Naive thymus-derived CD8-positive, alpha-beta T cell (primary cell): ENCODE measurements around the gene NKX3-2. TPM values are rescaled to one million over a fixed set of nuclear protein-coding genes. Genes with fewer than 3 reads are reported as not detected.
"Not testable (repeated sequence)": the region's sequence is repeated elsewhere in the genome, so short reads cannot be mapped to it uniquely, and the experiment has no call there.

Experiments
- ATAC-seq, 2 donors: fragments of 150-1000 bp; cut with Tn5 transposase in 1 of 2; sonication (Bioruptor Pico), chemical (Tn5 transposase) in 1 of 2; 1 replicate in 1 of 2; 2 replicates in 1 of 2; pipeline ENCODE4 v1.10.0; 2021; ENCODE audit warnings: mild to moderate bottlenecking in 2 of 2, moderate library complexity in 2 of 2
- POLR2A ChIA-PET: fragments of 350-600 bp; sonication (Branson Sonifier 250); formaldehyde crosslinking; loops from one replicate; lab custom pipeline; 2021; ENCODE audit warnings: antibody characterized with exemption; lab: Charles Lee
- DNase-seq, 10 donors: peaks; one replicate each; pipeline versions ENCODE4 v3.0.0 to v3.0.0-alpha.2; 2020 to 2022
- H3K27ac Mint-ChIP-seq, 10 donors: one replicate each; pipeline ENCODE4 v1.8.0; 2020 to 2022; ENCODE audit warnings: mild to moderate bottlenecking in 10 of 10, mixed read lengths in 10 of 10, moderate library complexity in 4 of 10, inconsistent platforms in 1 of 10
- H3K27me3 Mint-ChIP-seq, 5 donors: one replicate each; pipeline ENCODE4 v1.8.0; 2021 to 2022; ENCODE audit warnings: mixed read lengths in 5 of 5
- H3K36me3 Mint-ChIP-seq, 3 donors: one replicate each; pipeline ENCODE4 v1.8.0; 2020 to 2022; ENCODE audit warnings: mixed read lengths in 3 of 3, mild to moderate bottlenecking in 2 of 3, inconsistent platforms in 1 of 3
- H3K4me1 Mint-ChIP-seq, 4 donors: one replicate each; pipeline ENCODE4 v1.8.0; 2021 to 2022; ENCODE audit warnings: mixed read lengths in 4 of 4
- H3K4me3 Mint-ChIP-seq, 10 donors: one replicate each; pipeline ENCODE4 v1.8.0; 2020 to 2022; ENCODE audit warnings: mild to moderate bottlenecking in 10 of 10, mixed read lengths in 10 of 10, moderate library complexity in 6 of 10, inconsistent platforms in 1 of 10
- H3K9me3 Mint-ChIP-seq, 9 donors: one replicate each; pipeline ENCODE4 v1.8.0; 2020 to 2022; ENCODE audit warnings: mixed read lengths in 9 of 9, mild to moderate bottlenecking in 3 of 9, inconsistent platforms in 1 of 9, moderate library complexity in 1 of 9
- polyA plus RNA-seq, 3 donors: library from polyadenylated mRNA; unstranded; fragments of 300-500 nt; fragmentation: Illumina TruSeq; gene quantifications; one replicate each; pipeline ENCODE4 v1.2.3, GENCODE V29; 2021
- total RNA-seq, 8 experiments: library from RNA in 2 of 8; stranded (reverse) in 2 of 8; gene quantifications; one replicate each; pipeline ENCODE4 v1.2.3 and lab custom pipeline; 2021 to 2026

NKX3-2 gene
- total RNA-seq (not detected), polyA plus RNA-seq (not detected), total RNA-seq (lab: John Stamatoyannopoulos, UW) (0 reads per million in 6 experiments)

DNA sequence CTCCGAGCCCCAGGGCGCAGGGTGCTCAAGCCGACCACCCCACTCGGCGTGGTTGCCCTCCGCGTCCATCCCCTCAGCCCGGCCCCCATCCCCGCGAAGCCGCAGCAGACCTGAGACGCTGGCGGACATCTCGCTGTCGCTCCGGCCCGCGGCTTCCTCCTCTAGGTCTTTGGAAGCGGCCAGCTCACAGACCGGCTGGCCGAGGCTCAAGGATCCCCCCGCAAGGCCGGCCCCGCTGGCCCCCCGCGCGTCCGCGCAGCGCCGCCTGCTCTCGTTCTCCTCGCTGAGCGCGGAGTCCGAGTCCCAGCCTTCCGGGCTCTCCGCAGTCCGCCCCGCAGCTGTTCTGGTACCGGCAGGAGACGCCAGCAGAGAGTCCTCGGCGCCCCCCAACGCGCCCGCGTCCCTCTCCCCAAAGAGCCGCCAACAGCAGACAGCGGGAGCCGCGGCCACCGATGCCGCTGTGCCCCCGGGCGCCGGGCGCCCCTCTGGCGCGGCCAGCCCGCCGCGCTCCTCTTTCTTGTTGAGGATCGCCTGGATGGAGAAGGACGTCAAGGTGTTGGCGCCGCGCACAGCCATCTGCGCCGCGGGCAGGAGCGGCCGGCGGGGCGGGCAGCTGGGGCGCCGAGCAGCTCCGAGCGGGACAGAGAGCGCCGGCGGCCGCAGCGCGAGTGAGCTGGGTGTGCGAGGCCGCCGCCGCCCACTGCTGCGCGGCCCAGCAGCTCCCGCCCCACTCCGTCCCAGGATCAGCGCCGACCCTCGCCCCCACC lies at the start of gene NKX3-2:
Gene NKX3-2 (minus strand): TSS at position 670 of the 767 bp plus-strand sequence. CDS start 94 bp downstream, at position 576.
- no peak for DNase-seq
- H3K27ac Mint-ChIP-seq, result peak within 1 kb of the TSS in 1 of 10 donors; percentile 44
- H3K4me3 Mint-ChIP-seq, result peak within 1 kb of the TSS; percentile 65 to 87 (median 83)
- peaks cover 11 to 68% (median 53%) of the 10 kb centered on the region in 4 donors for H3K4me1 Mint-ChIP-seq
- peaks cover 0 to 17% (median 6%) of the 10 kb centered on the region in 9 donors for H3K9me3 Mint-ChIP-seq
- POLR2A ChIA-PET, result no interaction called here
- ATAC-seq, result peak in 1 of 2 donors; percentile 21
- peaks cover 47 to 86% (median 57%) of the 10 kb centered on the region in 5 donors for H3K27me3 Mint-ChIP-seq
- peaks cover 2 to 14% (median 8%) of the 10 kb centered on the region in 3 donors for H3K36me3 Mint-ChIP-seq

GRCh38 chr4:13592220-13592619 lies 47.9 kb upstream of the NKX3-2 start:
- no peaks in the 10 kb centered on the region for H3K9me3 Mint-ChIP-seq
- no peaks in the 10 kb centered on the region for H3K27me3 Mint-ChIP-seq
- no peak overlapping the region for H3K27ac Mint-ChIP-seq
- peaks cover 0 to 89% (median 31%) of the 10 kb centered on the region in 3 donors for H3K36me3 Mint-ChIP-seq
- ATAC-seq (no peak), DNase-seq (no peak)
- no peak overlapping the region for H3K4me3 Mint-ChIP-seq
- POLR2A ChIA-PET, result no interaction called here
- no peaks in the 10 kb centered on the region for H3K4me1 Mint-ChIP-seq

DNA sequence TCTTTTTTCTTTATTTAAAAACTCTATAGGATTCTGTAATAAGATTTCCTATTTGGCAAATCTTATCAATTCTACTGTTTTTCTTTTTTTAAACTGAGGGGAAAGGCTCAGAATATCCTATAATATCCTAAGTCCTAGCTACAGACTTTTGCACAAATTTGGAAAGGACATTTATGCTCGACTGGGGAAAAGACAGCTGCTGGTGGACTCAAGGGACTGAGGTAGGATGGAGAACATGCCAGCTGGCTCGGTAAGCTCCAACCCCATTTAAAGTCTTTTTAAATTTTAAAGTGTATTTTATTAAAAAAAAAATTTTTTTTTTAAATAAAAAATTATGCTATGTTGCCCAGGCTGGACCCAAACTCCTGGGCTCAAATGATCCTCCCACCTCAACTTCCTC lies 46.5 kb upstream of the NKX3-2 start:
- peaks cover 0 to 88% (median 21%) of the 10 kb centered on the region in 3 donors for H3K36me3 Mint-ChIP-seq
- no peak for ATAC-seq

GRCh38 chr4:13588954-13589353 lies 44.6 kb upstream of the NKX3-2 start:
- Mint-ChIP-seq H3K36me3 (peaks cover 4 to 87% (median 20%) of the 10 kb centered on the region in 3 donors), H3K4me3 (no peak overlapping the region), H3K4me1 (peaks cover 0 to 2% (median 0%) of the 10 kb centered on the region in 4 donors), H3K9me3 (no peaks in the 10 kb centered on the region), H3K27ac (no peak overlapping the region), H3K27me3 (no peaks in the 10 kb centered on the region)
- DNase-seq, result no peak
- POLR2A ChIA-PET, result no interaction called here
- ATAC-seq, result no peak

More for the DNA sequence above, 46.5 kb upstream of the NKX3-2 start:
- POLR2A ChIA-PET, result no interaction called here
- no peaks in the 10 kb centered on the region for H3K27me3 Mint-ChIP-seq
- H3K9me3 Mint-ChIP-seq, result no peaks in the 10 kb centered on the region
- DNase-seq, result no peak
- peak overlapping the region in 1 of 10 donors; percentile 31 for H3K27ac Mint-ChIP-seq
- no peaks in the 10 kb centered on the region for H3K4me1 Mint-ChIP-seq
- no peak overlapping the region for H3K4me3 Mint-ChIP-seq

- Mint-ChIP-seq H3K36me3 (peaks cover 4 to 89% (median 22%) of the 10 kb centered on the region in 3 donors), H3K4me1 (peaks cover 0 to 2% (median 0%) of the 10 kb centered on the region in 4 donors), H3K27ac (peak overlapping the region in 1 of 10 donors; percentile 46), H3K4me3 (no peak overlapping the region), H3K9me3 (no peaks in the 10 kb centered on the region), H3K27me3 (no peaks in the 10 kb centered on the region)
- ATAC-seq (no peak), DNase-seq (no peak)
- POLR2A ChIA-PET, result no interaction called here
Measured at GRCh38 chr4:13584481-13584880, 40.2 kb upstream of the NKX3-2 start.

GRCh38 chr4:13580036-13580435 lies 35.7 kb upstream of the NKX3-2 start:
- Mint-ChIP-seq H3K27me3 (no peaks in the 10 kb centered on the region), H3K4me3 (no peak overlapping the region), H3K4me1 (peaks cover 0 to 2% (median 0%) of the 10 kb centered on the region in 4 donors), H3K9me3 (no peaks in the 10 kb centered on the region), H3K36me3 (peaks cover 4 to 91% (median 31%) of the 10 kb centered on the region in 3 donors), H3K27ac (no peak overlapping the region)
- POLR2A ChIA-PET, result no interaction called here
- DNase-seq (no peak), ATAC-seq (no peak)

DNA sequence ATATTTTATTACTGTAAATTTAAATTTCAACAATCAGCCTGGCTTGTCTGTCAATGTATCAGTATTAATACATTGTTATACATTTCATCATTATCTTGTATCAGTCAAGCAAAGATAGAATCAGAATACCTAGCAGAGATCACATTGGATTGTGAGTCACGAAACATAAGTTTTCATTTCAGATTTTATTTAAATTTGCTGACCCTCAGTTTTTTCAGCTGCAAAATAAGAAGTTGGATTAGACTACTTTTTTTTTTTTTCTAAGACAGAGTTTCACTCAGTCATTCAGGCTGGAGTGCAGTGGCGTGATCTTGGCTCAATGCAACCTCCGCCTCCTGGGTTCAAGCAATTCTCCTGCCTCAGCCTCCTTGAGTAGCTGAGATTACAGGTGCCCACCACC lies 33.4 kb upstream of the NKX3-2 start:
- POLR2A ChIA-PET, result no interaction called here
- Mint-ChIP-seq H3K4me1 (no peaks in the 10 kb centered on the region), H3K27me3 (no peaks in the 10 kb centered on the region), H3K4me3 (no peak overlapping the region), H3K9me3 (no peaks in the 10 kb centered on the region), H3K36me3 (peaks cover 0 to 94% (median 31%) of the 10 kb centered on the region in 3 donors), H3K27ac (no peak overlapping the region)
- no peak for ATAC-seq
- DNase-seq, result no peak

DNA sequence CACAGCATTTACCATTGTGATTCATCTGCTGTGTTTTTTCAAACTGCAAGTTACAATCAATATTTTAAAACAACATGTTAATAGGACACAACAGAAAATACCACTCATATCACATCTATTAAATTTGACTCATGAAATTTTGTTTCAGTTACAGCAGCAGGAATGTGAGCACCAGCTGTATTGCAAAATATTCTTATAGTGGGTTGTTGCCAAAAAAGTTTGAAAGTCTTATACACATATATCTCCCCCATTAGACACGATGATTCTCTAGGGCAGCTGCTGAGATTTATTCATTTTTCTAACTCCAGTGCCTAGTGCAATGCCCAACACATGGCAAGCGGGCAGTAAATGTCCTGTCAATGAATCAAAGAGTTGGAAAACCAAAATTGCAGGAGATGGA lies 26.6 kb upstream of the NKX3-2 start:
- no peaks in the 10 kb centered on the region for H3K4me1 Mint-ChIP-seq

DNA sequence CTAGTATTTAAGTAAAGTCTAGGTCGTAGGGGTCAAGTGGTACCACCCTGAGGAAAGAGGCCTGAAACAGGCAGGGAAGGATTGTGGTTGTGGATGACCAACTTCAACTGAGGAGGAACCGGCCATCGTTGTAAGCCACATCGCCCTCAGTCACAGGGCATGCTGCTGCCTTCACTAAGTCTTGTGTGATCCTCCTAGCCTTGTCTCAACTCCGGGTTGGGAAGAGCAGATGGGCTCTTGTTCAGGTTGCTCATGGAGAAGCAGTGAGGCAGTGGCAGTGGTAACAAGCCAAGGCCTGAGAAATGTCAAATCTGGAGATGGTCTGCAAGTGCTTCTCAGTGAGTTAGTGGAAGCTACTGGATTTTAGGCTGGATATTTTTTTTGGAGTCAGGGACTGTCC lies 22.8 kb upstream of the NKX3-2 start:
- no peak for ATAC-seq
- no peak overlapping the region for H3K4me3 Mint-ChIP-seq
- POLR2A ChIA-PET, result no interaction called here
- H3K36me3 Mint-ChIP-seq, result peaks cover 8 to 50% (median 42%) of the 10 kb centered on the region in 3 donors
- no peaks in the 10 kb centered on the region for H3K27me3 Mint-ChIP-seq
- H3K27ac Mint-ChIP-seq, result peak overlapping the region in 1 of 10 donors; percentile 42
- H3K4me1 Mint-ChIP-seq, result no peaks in the 10 kb centered on the region
- no peaks in the 10 kb centered on the region for H3K9me3 Mint-ChIP-seq
- no peak for DNase-seq

More for the DNA sequence above, 26.6 kb upstream of the NKX3-2 start:
- ATAC-seq (no peak), DNase-seq (no peak)
- Mint-ChIP-seq H3K36me3 (peaks cover 8 to 80% (median 48%) of the 10 kb centered on the region in 3 donors), H3K9me3 (no peaks in the 10 kb centered on the region), H3K4me3 (no peak overlapping the region), H3K27ac (peak overlapping the region in 2 of 10 donors; percentile 4 to 12), H3K27me3 (no peaks in the 10 kb centered on the region)
- POLR2A ChIA-PET, result no interaction called here

DNA sequence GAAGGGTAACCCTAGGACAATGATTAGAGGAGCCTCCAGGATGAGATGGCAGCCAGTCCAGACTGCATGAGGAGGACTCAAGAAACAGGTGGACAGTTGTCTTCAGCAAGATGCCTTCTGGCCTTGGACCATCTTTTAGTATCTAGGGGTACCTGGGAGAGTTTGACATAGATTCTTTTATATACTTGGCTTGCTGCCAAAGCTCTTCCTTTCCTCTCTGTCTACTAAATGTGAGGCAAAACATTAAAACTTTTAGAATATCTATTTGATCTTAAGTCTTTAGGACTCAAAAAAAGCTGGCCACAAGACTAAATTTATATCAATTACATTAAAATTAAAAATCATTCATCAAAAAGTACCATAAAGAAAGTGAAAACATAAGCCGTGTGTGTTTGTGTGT lies 18.6 kb upstream of the NKX3-2 start:
- peaks cover 0 to 2% (median 0%) of the 10 kb centered on the region in 9 donors for H3K9me3 Mint-ChIP-seq
- DNase-seq, result no peak
- H3K4me1 Mint-ChIP-seq, result no peaks in the 10 kb centered on the region
- H3K36me3 Mint-ChIP-seq, result peaks cover 9 to 14% (median 13%) of the 10 kb centered on the region in 3 donors
- H3K27ac Mint-ChIP-seq, result no peak overlapping the region
- no peak overlapping the region for H3K4me3 Mint-ChIP-seq
- POLR2A ChIA-PET, result no interaction called here
- no peak for ATAC-seq
- peaks cover 0 to 8% (median 3%) of the 10 kb centered on the region in 5 donors for H3K27me3 Mint-ChIP-seq

GRCh38 chr4:13561673-13562072 lies 17.4 kb upstream of the NKX3-2 start:
- no peak for DNase-seq
- H3K4me3 Mint-ChIP-seq, result no peak overlapping the region
- no peak overlapping the region for H3K27ac Mint-ChIP-seq
- H3K9me3 Mint-ChIP-seq, result peaks cover 0 to 2% (median 0%) of the 10 kb centered on the region in 9 donors
- H3K36me3 Mint-ChIP-seq, result peaks cover 8 to 10% (median 9%) of the 10 kb centered on the region in 3 donors
- POLR2A ChIA-PET, result no interaction called here
- H3K4me1 Mint-ChIP-seq, result no peaks in the 10 kb centered on the region
- no peak for ATAC-seq
- H3K27me3 Mint-ChIP-seq, result peaks cover 7 to 16% (median 10%) of the 10 kb centered on the region in 5 donors

DNA sequence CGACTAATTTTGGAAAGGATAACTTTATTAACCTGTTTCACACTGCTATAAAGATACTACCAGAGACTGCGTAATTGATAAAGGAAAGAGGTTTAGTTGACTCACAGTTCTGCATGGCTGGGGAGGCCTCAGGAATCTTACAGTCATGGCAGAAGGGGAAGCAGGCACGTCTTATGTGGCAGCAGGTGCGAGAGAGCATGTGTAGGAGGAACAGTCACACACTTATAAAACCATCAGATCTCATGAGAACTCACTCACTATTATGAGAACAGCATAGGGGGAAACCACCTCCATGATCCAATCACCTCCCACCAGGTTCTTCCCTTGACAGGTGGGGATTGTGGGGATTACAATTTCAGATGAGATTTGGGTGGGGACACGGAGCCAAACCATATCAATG lies 15.8 kb upstream of the NKX3-2 start:
- H3K9me3 Mint-ChIP-seq, ATAC-seq, DNase-seq, POLR2A ChIA-PET, H3K27ac Mint-ChIP-seq, H3K4me3 Mint-ChIP-seq, H3K4me1 Mint-ChIP-seq, H3K36me3 Mint-ChIP-seq: not testable (repeated sequence)
- peaks cover 9 to 18% (median 14%) of the 10 kb centered on the region in 5 donors for H3K27me3 Mint-ChIP-seq

GRCh38 chr4:13559413-13559812 lies 15.1 kb upstream of the NKX3-2 start:
- Mint-ChIP-seq H3K27ac (no peak overlapping the region), H3K4me1 (no peaks in the 10 kb centered on the region)

More at GRCh38 chr4:13559413-13559812, 15.1 kb upstream of the NKX3-2 start:
- DNase-seq (no peak), ATAC-seq (no peak)
- H3K4me3 Mint-ChIP-seq, result no peak overlapping the region
- H3K9me3 Mint-ChIP-seq, result peaks cover 0 to 2% (median 0%) of the 10 kb centered on the region in 9 donors
- H3K27me3 Mint-ChIP-seq, result peaks cover 12 to 18% (median 14%) of the 10 kb centered on the region in 5 donors
- H3K36me3 Mint-ChIP-seq, result peaks cover 0 to 5% (median 3%) of the 10 kb centered on the region in 3 donors
- POLR2A ChIA-PET, result interaction anchor here (0.6 kb wide), 1 partner anchor 17 kb away, joined by 3 read pairs; no protein-coding TSS in a partner anchor
